H1 (cell line): ENCODE data around the gene H2BK1. TPM values are rescaled to one million over a fixed set of nuclear protein-coding genes. Genes with fewer than 3 reads are reported as not detected.

Experiments used
- CTCF ChIA-PET: fragments of 300-600 bp; sonication (Branson Sonifier 250); formaldehyde crosslinking; loops from one replicate; lab custom pipeline; 2021; ENCODE audit not compliant: partially characterized antibody; lab: Charles Lee
- POLR2A ChIA-PET: fragments of 300-600 bp; sonication (Branson Sonifier 250); formaldehyde crosslinking; loops from one replicate; lab custom pipeline; 2021; ENCODE audit warnings: inconsistent platforms; ENCODE audit not compliant: partially characterized antibody; lab: Charles Lee
- DNase-seq, 2 experiments: peaks; one replicate each; pipeline versions ENCODE4 v3.0.0 to v3.0.0-alpha.2; 2010 to 2022; ENCODE audit warnings: low spot score in 2 of 2, low read depth in 1 of 2, mixed read lengths in 1 of 2
- FAIRE-seq: peaks from 2 replicates; lab custom pipeline; 2011; peaks lifted over from hg19 to GRCh38; lab: Jason Lieb, UNC
- H2AFZ ChIP-seq: 2 replicates; pipeline ENCODE4 v1.8.1; 2012; ENCODE audit warnings: low read length, inconsistent platforms
- H2AK5ac ChIP-seq: 2 replicates; pipeline ENCODE4 v1.6.1; 2013; ENCODE audit warnings: low read depth, low read length
- H2BK120ac ChIP-seq: replicated peaks from 2 replicates; pipeline ENCODE3; 2013; ENCODE audit warnings: low read depth, low read length, inconsistent platforms
- H2BK12ac ChIP-seq: 2 replicates; pipeline ENCODE4 v1.6.1; 2013; ENCODE audit warnings: low read depth, low read length
- H2BK15ac ChIP-seq: 2 replicates; pipeline ENCODE4 v1.6.1; 2013; ENCODE audit warnings: low read length
- H2BK20ac ChIP-seq: 2 replicates; pipeline ENCODE4 v1.6.1; 2013; ENCODE audit warnings: low read length
- H2BK5ac ChIP-seq: 2 replicates; pipeline ENCODE4 v1.6.1; 2013; ENCODE audit warnings: low read depth, low read length
- H3K14ac ChIP-seq: 2 replicates; pipeline ENCODE4 v1.6.1; 2013; ENCODE audit warnings: inconsistent platforms; ENCODE audit not compliant: insufficient read length
- H3K18ac ChIP-seq: 2 replicates; pipeline ENCODE4 v1.6.1; 2013; ENCODE audit warnings: low read length; ENCODE audit errors: extremely low read depth
- H3K23ac ChIP-seq: 2 replicates; pipeline ENCODE4 v1.6.1; 2013; ENCODE audit warnings: inconsistent platforms; ENCODE audit not compliant: insufficient read length
- H3K23me2 ChIP-seq: 2 replicates; pipeline ENCODE4 v1.6.1; 2013; ENCODE audit warnings: low read depth, low read length
- H3K27ac ChIP-seq: 2 replicates; pipeline ENCODE4 v1.6.1; 2011; ENCODE audit warnings: low read depth, low read length, inconsistent platforms
- H3K27me3 ChIP-seq, 4 experiments: replicated peaks in 1 of 4; 1 replicate in 1 of 4; 2 replicates in 3 of 4; pipeline versions ENCODE4 v1.6.1 to v1.8.1; 2011 to 2013; ENCODE audit warnings: low read length in 3 of 4, mild to moderate bottlenecking in 3 of 4, inconsistent platforms in 2 of 4, mixed read lengths in 2 of 4, moderate library complexity in 1 of 4; ENCODE audit not compliant: control insufficient read depth in 3 of 4, insufficient read depth in 3 of 4; ENCODE audit errors: extremely low read depth in 1 of 4
- H3K36me3 ChIP-seq, 4 experiments: 2 replicates each; pipeline versions ENCODE4 v1.6.1 to v1.8.1; 2011 to 2013; ENCODE audit warnings: mild to moderate bottlenecking in 4 of 4, low read length in 3 of 4, moderate library complexity in 2 of 4, control low read depth in 1 of 4, inconsistent platforms in 1 of 4; ENCODE audit not compliant: insufficient read depth in 4 of 4, control insufficient read depth in 2 of 4
- H3K4ac ChIP-seq: replicated peaks from 2 replicates; pipeline ENCODE3; 2013; ENCODE audit warnings: low read length, low read depth, mixed read lengths, inconsistent platforms; ENCODE audit not compliant: insufficient read length
- H3K4me1 ChIP-seq, 4 experiments: replicated peaks in 1 of 4; 1 replicate in 1 of 4; 2 replicates in 3 of 4; pipeline versions ENCODE4 v1.6.1 to v1.8.1; 2011 to 2013; ENCODE audit warnings: low read length in 3 of 4, inconsistent platforms in 2 of 4, mixed read lengths in 1 of 4; ENCODE audit not compliant: insufficient read depth in 4 of 4, control insufficient read depth in 3 of 4
- H3K4me2 ChIP-seq, 2 experiments: 2 replicates each; pipeline versions ENCODE4 v1.6.1 to v1.8.1; 2011 to 2013; ENCODE audit warnings: low read depth in 2 of 2, low read length in 2 of 2, control low read depth in 1 of 2, inconsistent platforms in 1 of 2, mild to moderate bottlenecking in 1 of 2; ENCODE audit not compliant: insufficient read depth in 1 of 2
- H3K4me3 ChIP-seq, 4 experiments: fragments of 200-600, 300-600 bp in 1 of 4; sonication (generic), shearing (Covaris generic), sonication (Bioruptor Twin) in 1 of 4; 2 replicates each; pipeline versions ENCODE4 v1.5.1 to v1.8.1; 2011 to 2016; ENCODE audit warnings: low read length in 4 of 4, low read depth in 3 of 4, control low read depth in 2 of 4, inconsistent platforms in 2 of 4, mild to moderate bottlenecking in 2 of 4, mixed read lengths in 1 of 4, moderate library complexity in 1 of 4; ENCODE audit not compliant: insufficient read depth in 2 of 4; ENCODE audit errors: extremely low read depth in 1 of 4
- H3K56ac ChIP-seq: replicated peaks from 2 replicates; pipeline ENCODE3; 2013; ENCODE audit warnings: low read depth, mild to moderate bottlenecking, mixed read lengths, low read length, inconsistent platforms; ENCODE audit not compliant: insufficient read length
- H3K79me1 ChIP-seq: 2 replicates; pipeline ENCODE4 v1.6.1; 2013; ENCODE audit warnings: low read depth, low read length, control low read depth
- H3K79me2 ChIP-seq, 2 experiments: 2 replicates each; pipeline versions ENCODE4 v1.6.1 to v1.8.1; 2012 to 2013; ENCODE audit warnings: low read length in 2 of 2, mild to moderate bottlenecking in 2 of 2, inconsistent platforms in 1 of 2; ENCODE audit not compliant: insufficient read depth in 2 of 2, control insufficient read depth in 1 of 2
- H3K9ac ChIP-seq, 4 experiments: replicated peaks in 1 of 4; 1 replicate in 1 of 4; 2 replicates in 3 of 4; pipeline versions ENCODE4 v1.6.1 to v1.8.1; 2011 to 2013; ENCODE audit warnings: low read depth in 3 of 4, low read length in 3 of 4, control low read depth in 2 of 4, mild to moderate bottlenecking in 2 of 4, moderate library complexity in 2 of 4, inconsistent platforms in 1 of 4; ENCODE audit errors: extremely low read depth in 1 of 4
- H3K9me3 ChIP-seq, 2 experiments: 2 replicates each; pipeline versions ENCODE4 v1.6.1 to v1.8.1; 2012 to 2013; ENCODE audit warnings: mild to moderate bottlenecking in 2 of 2, moderate library complexity in 2 of 2, control low read depth in 1 of 2, inconsistent platforms in 1 of 2, low read depth in 1 of 2, low read length in 1 of 2, mixed read lengths in 1 of 2; ENCODE audit not compliant: insufficient read depth in 2 of 2
- H4K20me1 ChIP-seq, 2 experiments: replicated peaks in 1 of 2; 2 replicates each; pipeline versions ENCODE3 to v1.8.1; 2011 to 2013; ENCODE audit warnings: inconsistent platforms in 2 of 2, low read length in 2 of 2, mild to moderate bottlenecking in 1 of 2; ENCODE audit not compliant: insufficient read depth in 2 of 2, control insufficient read depth in 1 of 2
- H4K5ac ChIP-seq: 2 replicates; pipeline ENCODE4 v1.6.1; 2013; ENCODE audit warnings: low read length, low read depth, mixed read lengths, inconsistent platforms; ENCODE audit not compliant: insufficient read length
- H4K8ac ChIP-seq: 2 replicates; pipeline ENCODE4 v1.8.0; 2013; ENCODE audit warnings: mild to moderate bottlenecking, moderate library complexity, low read length, inconsistent platforms; ENCODE audit not compliant: insufficient read depth; ENCODE audit errors: extremely low read depth
- H4K91ac ChIP-seq: replicated peaks from 2 replicates; pipeline ENCODE3; 2013; ENCODE audit warnings: low read length, mixed read lengths, inconsistent platforms; ENCODE audit not compliant: insufficient read length
- HDAC2 ChIP-seq, 2 experiments: fragments of 300-600 bp in 1 of 2; sonication (generic) in 1 of 2; IDR thresholded peaks; 2 replicates each; pipeline ENCODE4 v1.6.1; 2011 to 2012; ENCODE audit warnings: low read depth in 2 of 2, low read length in 2 of 2, mild to moderate bottlenecking in 2 of 2, moderate library complexity in 2 of 2, borderline replicate concordance in 1 of 2, inconsistent platforms in 1 of 2
- MAX ChIP-seq: IDR thresholded peaks from 2 replicates; pipeline ENCODE4 v1.6.1; 2012; ENCODE audit warnings: inconsistent platforms
- SRF ChIP-seq: IDR thresholded peaks from 2 replicates; pipeline ENCODE4 v1.6.1; 2011; ENCODE audit warnings: mild to moderate bottlenecking, low read depth, low read length, moderate library complexity
- WGBS, 2 experiments: shearing (Covaris generic) in 1 of 2; methylation state at CpG; one replicate each; pipeline versions ENCODE4 v1.1.6 to v1.1.7; 2013 to 2015; ENCODE audit warnings: low lambda C conversion rate in 2 of 2, mixed read lengths in 2 of 2, inconsistent platforms in 1 of 2, low coverage in 1 of 2, missing lambda C conversion rate in 1 of 2; ENCODE audit not compliant: insufficient replicate concordance in 2 of 2, insufficient coverage in 1 of 2, insufficient read length in 1 of 2; ENCODE audit errors: extremely low coverage in 1 of 2, missing lambda C conversion rate in 1 of 2; 5-methylcytosine and 5-hydroxymethylcytosine counted together
- long read RNA-seq, 2 experiments: library from RNA in 1 of 2; library from capped mRNA in 1 of 2; stranded (forward); transcript quantifications; one replicate each; pipeline ENCODE4 v2.0.0, GENCODE V29; 2021; ENCODE audit warnings: inconsistent platforms in 1 of 2
- polyA minus RNA-seq, 3 experiments: library from RNA; depleted of rRNA, polyadenylated mRNA; stranded (reverse); fragments of >200 nt; gene quantifications; 1 replicate in 2 of 3; 2 replicates in 1 of 3; pipeline ENCODE4 v1.2.3, GENCODE V29; 2011
- polyA plus RNA-seq, 7 experiments: library from polyadenylated mRNA; depleted of rRNA in 3 of 7; stranded (reverse) in 5 of 7; unstranded in 2 of 7; fragments of >200 nt in 5 of 7; fragments of 200-250 nt in 2 of 7; gene quantifications; 1 replicate in 5 of 7; 2 replicates in 1 of 7; 4 replicates in 1 of 7; pipeline versions ENCODE4 v1.2.1 to v1.2.3, GENCODE V29; 2011 to 2013; ENCODE audit warnings: missing spikeins in 2 of 7, mixed read lengths in 2 of 7
- total RNA-seq: library from RNA; stranded (reverse); fragmentation: NEBNext Ultra II Directional; extraction: Animal tissue kit (Norgen Biotek cat#: 25700); gene quantifications from 2 replicates; pipeline ENCODE4 v1.2.1, GENCODE V29; 2021

H2BK1 gene
- total RNA-seq, result not detected in 2 replicates
- not detected in 2 replicates for polyA plus RNA-seq (2011; rRNA removed)
- not detected for polyA plus RNA-seq (2011; cell fraction: cytosol; rRNA removed)
- polyA plus RNA-seq (2011; cell fraction: nucleus; rRNA removed), result not detected
- polyA plus RNA-seq (2012, experiment 1 of 2), result not detected in 4 replicates
- not detected for polyA plus RNA-seq (2012, experiment 2 of 2)
- not detected for polyA plus RNA-seq (2013, experiment 1 of 2)
- not detected for polyA plus RNA-seq (2013, experiment 2 of 2)
- polyA minus RNA-seq (2011; rRNA and poly(A)+ RNA removed), result not detected in 2 replicates
- polyA minus RNA-seq (2011; cell fraction: cytosol; rRNA and poly(A)+ RNA removed), result not detected
- 2.0 TPM for polyA minus RNA-seq (2011; cell fraction: nucleus; rRNA and poly(A)+ RNA removed)
- long read RNA-seq, experiment 1, result 0 reads
- long read RNA-seq, experiment 2, result 0 reads

- no peak within 1 kb of the TSS; the same call in 1 of the 2 replicates for H4K8ac ChIP-seq
- FAIRE-seq, result no peak
- peaks cover 17 to 28% (median 21%) of the 10 kb centered on the region in 4 experiments for H3K36me3 ChIP-seq
- DNase-seq, result no peak
- H3K79me2 ChIP-seq, result no peaks in the 10 kb centered on the region
- H2BK12ac ChIP-seq, result no peak within 1 kb of the TSS
- no peak within 1 kb of the TSS for H2AK5ac ChIP-seq
- TF ChIP-seq MAX (no peak), SRF (no peak), HDAC2 (IDR thresholded peaks at IDR 0.05; ENCODE audit: borderline replicate concordance in 1 of 2, low read depth in 2 of 2, low read length in 2 of 2) (no peak)
- no peak within 1 kb of the TSS for H2BK5ac ChIP-seq
- H2BK15ac ChIP-seq, result no peak within 1 kb of the TSS
- H3K27me3 ChIP-seq, result peaks cover 0 to 3% (median 0%) of the 10 kb centered on the region in 4 experiments; a peak in 1 of 7 replicates
- H2BK120ac ChIP-seq, result no peak within 1 kb of the TSS
- H3K14ac ChIP-seq, result no peak within 1 kb of the TSS
- H3K79me1 ChIP-seq, result no peaks in the 10 kb centered on the region
- H3K9me3 ChIP-seq, result no peaks in the 10 kb centered on the region
- H3K4me2 ChIP-seq, result peak within 1 kb of the TSS in 1 of 2 experiments; percentile 20; a peak in 2 of 4 replicates
- no peak within 1 kb of the TSS for H3K27ac ChIP-seq
- no peaks in the 10 kb centered on the region for H3K23me2 ChIP-seq
- H3K18ac ChIP-seq, result no peak within 1 kb of the TSS; the same call in 1 of the 2 replicates
- H4K20me1 ChIP-seq, result peaks cover 5 to 6% of the 10 kb centered on the region in 2 experiments
- 84% methylated on average over 13 of the region's 17 CpGs; no CpG with 5 or more reads in 1 of the 2 experiments for WGBS, 2 experiments
- H4K91ac ChIP-seq, result no peak within 1 kb of the TSS
- POLR2A ChIA-PET, result interaction anchor here (0.8 to 5.7 kb wide), 11 partner anchors 10 to 124 kb away, joined by 3 to 36 read pairs (median 4); partner anchors contain the start of genes ABCF2 and AGAP3
- no peak within 1 kb of the TSS for H2AFZ ChIP-seq
- CTCF ChIA-PET, result interaction anchor here (1.2 to 2.8 kb wide), 5 partner anchors 10 to 111 kb away, joined by 3 to 15 read pairs (median 3); no protein-coding TSS in a partner anchor
- no peak within 1 kb of the TSS for H3K4ac ChIP-seq
- H3K4me3 ChIP-seq, result no peak within 1 kb of the TSS
- no peak within 1 kb of the TSS for H3K23ac ChIP-seq
- no peak within 1 kb of the TSS for H3K9ac ChIP-seq
- no peak within 1 kb of the TSS for H3K56ac ChIP-seq
- no peak within 1 kb of the TSS for H2BK20ac ChIP-seq
- no peak within 1 kb of the TSS for H4K5ac ChIP-seq
- H3K4me1 ChIP-seq, result peaks cover 0 to 6% (median 3%) of the 10 kb centered on the region in 4 experiments; a peak in 4 of 7 replicates
These were observed at the start of gene H2BK1 for GRCh38 chr7:151210087-151210854. H2BK1 (minus strand) TSS chr7:151210488; CDS start chr7:151210318, 170 bp downstream.
